T-helper 9 cell (primary cell): Measurements from ENCODE around the gene BNC2.

Experiments
- DNase-seq: peaks from one replicate; pipeline ENCODE4 v3.0.0-alpha.2; 2020

Gene BNC2

DNA sequence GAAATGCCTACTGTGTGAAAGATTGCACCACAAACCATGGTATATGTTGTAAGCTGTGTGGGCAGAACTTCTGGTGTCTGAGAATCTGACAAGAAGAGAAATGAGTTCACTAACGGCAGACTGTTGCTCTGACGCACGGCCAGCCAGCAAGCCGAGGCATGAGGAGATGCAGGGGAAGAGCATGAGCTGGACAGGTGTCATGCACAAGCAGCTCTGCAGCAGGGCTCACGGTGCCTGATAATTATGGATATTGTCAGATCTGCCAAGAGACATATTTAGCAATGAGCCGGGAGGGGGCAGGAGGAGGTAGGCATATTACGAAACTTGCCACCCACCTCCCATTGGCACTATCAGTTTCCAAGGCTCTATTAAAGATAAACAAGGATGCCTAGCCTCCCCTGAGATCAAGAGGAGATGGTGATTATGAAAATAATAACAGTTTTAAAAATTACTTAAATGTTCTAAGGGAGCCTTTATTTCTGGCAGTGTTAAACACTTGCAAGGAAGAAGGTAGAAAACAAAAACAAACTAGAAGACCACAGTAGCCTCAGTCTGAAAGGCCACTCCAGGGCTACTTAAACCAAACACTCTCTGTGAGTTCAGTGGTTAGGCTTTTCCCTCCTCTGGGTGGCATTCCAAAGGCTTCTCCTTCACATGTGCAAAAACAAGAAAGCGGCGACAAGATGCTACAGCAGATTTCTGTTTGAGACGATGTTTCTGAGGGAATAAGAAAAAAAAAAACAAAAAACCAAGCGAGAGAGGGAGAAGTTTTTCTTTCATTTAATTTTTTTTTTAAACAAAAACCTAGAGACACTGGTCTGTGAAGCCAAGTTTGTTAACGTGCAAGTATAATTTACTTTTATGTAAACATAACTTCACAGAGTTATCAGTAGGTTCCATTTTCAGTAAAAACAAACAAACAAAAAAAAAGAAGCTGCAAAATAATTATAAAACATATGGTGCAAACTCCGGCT, 339.5 kb downstream of the BNC2 start:
- no peak for DNase-seq

DNA sequence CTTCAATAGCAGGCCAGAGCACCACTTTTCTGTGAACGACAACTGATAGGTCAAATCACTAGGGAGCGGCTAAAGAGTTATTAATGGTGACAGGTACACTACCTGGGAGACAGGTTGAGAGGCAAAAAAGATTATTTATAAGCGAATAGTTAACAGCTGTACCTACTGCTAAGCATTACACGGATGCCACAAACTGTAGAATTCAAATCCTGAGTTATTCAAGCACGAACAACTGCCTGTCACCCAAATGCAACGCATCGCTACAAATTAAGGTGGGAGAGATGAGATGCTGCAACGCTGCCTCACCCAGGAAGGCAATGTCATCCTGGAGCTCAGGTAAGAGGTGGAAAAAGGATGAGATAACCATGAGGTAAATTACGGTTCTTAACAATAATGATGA, 342.9 kb downstream of the BNC2 start:
- DNase-seq, result no peak

DNA sequence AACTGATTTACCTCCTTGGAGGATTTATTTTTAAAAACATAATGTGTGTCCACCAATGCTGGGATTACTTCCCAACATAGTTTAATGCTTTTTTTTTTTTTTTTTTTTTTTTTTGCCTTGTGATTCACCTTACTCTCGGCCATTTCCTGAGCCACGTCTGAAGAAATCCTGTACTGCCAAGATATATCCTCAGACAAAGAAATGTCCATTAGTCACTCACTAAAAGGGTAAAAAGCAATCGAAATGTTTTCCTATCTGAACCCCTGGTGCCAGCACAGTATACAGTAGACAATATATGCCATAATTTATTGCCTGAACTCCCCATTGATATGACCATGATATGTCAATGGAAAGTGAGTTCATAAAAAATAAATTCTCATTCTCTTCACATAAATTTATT, 344.1 kb downstream of the BNC2 start:
- DNase-seq, result no peak

DNA sequence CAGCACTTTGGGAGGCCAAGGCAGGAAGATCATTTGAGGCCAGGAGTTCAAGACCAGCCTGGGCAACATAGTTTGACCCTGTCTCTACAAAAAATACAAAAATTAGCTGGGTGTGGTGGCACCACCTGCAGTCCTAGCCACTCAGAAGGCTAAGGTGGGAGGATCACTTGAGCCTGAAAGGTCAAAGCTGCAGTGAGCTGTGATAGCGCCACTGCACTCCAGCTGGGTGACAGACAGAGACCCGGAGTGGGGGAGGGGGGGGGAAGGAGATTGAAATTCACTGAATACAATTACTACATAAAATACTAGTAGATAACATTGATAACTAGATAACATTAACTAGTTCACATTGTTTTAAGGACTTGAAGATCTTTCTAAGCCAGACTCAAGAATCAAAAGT, 345.6 kb downstream of the BNC2 start:
- DNase-seq, result no peak

DNA sequence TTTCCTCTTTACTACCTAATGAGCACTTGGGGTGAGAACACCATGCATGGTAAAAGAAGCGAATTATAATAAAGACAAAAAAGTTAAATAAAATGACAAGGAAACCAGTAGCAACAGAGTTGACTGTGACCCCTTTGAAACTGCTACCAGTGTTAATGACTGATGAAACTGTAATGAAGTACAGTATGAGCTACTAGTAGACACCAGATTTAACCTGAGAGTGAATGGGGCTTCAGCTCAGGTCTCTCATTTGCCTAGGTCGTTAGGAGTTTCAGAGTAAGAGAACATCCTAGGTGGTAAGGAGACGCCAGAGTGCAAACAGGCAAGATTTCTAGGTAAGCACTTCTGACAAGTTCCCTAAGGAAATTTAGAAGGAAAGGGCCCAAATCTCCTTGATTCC, 346.4 kb downstream of the BNC2 start:
- no peak for DNase-seq

DNA sequence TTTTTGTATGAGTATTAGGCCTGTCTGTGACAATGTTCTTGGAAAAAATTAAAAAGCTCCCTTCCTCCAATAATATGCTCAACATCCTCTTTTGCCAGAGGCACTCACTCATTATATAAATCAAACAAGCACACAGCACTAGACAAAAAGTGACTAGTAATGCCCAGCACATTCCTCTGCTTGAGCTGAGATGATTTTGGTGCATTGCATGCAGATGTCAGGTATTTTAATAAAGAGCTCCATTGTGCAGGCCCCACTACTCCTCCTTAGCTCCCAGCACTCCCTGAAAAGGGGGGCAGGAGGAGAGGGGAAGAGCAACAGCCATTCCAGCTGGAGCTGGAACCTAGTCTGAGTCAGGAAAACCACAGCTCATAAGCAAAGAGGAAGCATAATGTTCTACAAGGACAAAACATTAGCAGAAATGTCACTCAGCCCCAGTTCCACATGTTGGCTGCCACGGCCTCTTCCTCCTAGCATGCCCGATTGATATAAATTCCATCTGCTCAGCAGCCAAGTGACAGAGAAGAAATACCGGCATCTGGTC, 348.5 kb downstream of the BNC2 start:
- DNase-seq, result no peak

- no peak for DNase-seq
Observed at GRCh38 chr9:16519001-16519400, 351.5 kb downstream of the BNC2 start.

DNA sequence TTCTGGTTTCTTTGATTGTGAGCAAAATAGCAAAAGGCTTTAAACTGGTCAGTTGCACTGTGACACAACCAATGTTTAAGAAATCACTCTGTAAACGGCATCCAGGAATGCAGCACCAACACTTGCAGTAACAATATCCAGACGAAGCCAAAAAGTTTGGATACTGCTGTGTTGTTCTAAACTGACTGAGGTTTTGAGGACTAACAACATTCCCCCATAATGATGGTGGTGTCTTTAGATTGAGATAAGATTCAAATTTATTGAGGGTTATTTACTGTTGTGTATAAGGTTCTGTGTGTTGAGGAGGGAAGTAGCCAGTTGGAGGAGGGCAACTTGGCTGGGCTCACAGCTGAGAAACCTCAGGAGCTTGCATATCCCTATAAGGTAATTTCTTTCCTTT, 353.6 kb downstream of the BNC2 start:
- DNase-seq, result no peak

DNA sequence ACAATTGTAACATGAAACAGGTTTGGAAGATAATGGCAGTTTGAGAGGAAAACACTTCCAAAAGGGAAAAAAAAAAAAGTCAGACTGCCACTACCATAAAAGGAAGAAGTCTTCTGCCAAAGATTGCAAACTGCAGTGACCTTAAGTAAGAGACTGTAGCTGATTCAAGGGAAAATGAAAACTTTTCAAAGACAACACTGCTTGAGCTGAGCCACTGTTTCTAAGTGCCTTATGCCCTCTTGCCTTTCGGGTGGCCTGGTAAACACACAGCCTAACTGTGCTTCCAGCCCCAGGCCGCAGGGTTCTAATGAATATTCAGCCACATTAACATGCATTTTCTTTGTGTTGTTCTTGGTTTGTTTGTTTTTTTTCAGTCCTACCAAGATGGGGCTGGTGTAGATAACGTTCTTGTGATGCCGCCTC, 354.6 kb downstream of the BNC2 start:
- no peak for DNase-seq

- DNase-seq, result no peak
Observed at GRCh38 chr9:16515207-16515606, 355.3 kb downstream of the BNC2 start.

DNA sequence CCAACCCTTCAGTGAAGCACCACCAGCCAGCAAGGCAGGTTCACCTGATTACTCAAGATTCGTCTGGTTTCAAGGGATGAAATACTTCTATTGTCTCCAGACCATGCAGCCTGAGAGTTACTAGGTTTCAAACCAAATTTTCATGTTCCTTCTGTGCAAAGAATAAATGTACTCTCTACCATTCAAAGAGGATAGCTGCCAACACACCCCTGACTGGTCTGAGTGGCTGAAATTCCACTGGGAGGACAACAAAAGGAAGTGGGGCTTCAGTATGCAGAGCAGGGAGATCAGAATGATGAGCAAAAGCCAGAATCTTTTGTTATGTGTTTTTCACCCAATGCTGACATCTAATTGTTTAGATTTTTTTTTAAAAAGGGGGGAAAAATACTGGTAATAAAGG, 356.3 kb downstream of the BNC2 start:
- DNase-seq, result no peak

- DNase-seq, result no peak
Observed at GRCh38 chr9:16512281-16512680, 358.2 kb downstream of the BNC2 start.

GRCh38 chr9:16510482-16510881, 360.0 kb downstream of the BNC2 start:
- no peak for DNase-seq

GRCh38 chr9:16509997-16510396, 360.5 kb downstream of the BNC2 start:
- no peak for DNase-seq

DNA sequence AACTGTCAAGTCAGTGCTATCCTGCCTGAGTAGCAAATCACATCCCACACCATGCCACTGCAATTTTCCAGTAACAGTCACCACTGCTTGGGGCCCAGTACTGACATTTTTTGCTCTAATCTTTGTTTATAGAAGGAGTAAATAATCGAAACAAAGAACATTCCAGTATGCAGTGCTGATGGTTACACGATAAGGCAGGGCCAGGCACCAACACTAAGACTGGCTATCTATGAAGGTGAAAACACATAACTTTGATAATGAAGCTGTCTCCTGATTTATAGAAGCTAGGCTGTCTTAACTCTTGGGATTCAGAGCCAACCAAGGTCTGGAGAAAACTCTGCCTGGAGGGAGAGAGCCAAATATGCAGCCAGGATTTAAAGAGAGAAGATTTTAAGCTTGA, 365.3 kb downstream of the BNC2 start:
- no peak for DNase-seq

DNA sequence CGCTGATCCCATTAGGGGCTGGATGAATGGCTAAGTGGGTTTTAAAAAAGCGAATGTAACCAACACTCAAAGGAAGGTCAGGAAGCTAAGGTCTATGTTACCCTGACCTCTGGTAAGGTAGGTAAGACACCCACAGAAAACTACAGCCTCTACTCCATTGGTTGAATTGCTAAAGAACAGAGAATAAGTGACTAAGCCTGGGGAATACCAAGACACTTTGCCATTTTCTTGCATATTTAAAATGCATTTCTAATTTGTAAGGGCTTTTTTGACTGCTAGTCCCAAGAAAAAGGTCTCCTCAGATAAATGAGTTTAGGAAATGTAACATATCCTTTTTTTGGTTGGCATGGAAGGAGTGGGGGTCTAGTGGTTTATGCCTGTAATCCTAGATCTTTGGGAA, 368.7 kb downstream of the BNC2 start:
- no peak for DNase-seq

- no peak for DNase-seq
Observed at GRCh38 chr9:16501141-16501540, 369.3 kb downstream of the BNC2 start.

DNA sequence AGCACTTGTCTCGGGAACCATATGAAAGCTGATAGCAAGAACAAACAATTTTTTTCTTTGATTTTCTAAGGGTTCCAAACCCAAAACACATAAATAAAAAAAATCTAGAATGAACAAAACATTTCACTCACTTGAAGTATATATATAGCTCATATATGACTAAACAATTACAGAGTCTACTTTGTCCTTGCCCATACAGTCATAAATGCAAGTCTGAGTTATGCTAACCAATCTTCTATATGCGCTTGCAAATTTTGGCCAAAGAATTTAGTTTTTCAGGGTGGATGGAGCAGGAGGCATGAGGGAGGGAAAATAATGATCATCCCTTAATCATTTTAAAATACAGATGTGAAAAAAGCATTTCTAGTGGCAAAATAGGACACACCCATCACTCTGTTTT, 370.1 kb downstream of the BNC2 start:
- no peak for DNase-seq

- DNase-seq, result no peak
Observed at GRCh38 chr9:16499892-16500291, 370.6 kb downstream of the BNC2 start.

DNA sequence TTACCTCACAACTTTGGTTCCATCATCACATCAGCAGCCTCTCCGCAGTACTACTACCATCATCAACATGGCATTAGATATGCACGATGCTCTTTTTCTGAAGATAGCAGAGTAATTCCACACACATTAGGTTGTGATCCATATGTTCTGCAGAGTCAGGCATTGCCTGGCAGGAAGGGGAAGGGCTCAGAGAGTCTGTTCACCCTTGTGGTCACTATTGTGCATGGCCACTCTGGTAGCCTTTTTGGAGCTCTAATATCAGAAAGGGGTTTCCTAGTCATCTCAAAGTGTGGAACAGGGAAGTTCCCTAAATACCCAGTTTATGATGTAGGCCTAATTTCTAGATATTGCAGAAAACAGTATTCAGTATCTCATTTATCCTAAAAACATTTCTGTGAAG, 373.6 kb downstream of the BNC2 start:
- DNase-seq, result no peak

DNA sequence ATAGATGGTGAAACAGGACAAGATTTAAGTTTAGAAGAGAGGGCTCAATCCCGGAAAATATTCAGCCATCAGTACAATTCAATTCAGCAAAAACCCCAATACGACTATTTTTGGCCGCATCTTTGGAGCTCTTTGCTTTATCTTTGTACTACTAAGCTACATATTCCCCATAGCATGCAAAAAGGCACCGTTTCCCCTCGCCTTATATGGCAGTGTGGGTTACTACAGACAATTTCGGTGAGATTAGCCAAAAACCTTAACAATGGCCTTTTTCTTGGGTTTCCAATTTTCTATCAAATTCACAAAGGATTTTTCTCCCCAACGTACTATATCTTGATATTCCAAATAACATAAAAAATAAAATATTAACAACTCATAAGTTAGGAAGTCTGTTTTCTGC, 382.6 kb downstream of the BNC2 start:
- no peak for DNase-seq

- no peak for DNase-seq
Observed at GRCh38 chr9:16485575-16486321, 384.7 kb downstream of the BNC2 start.

DNA sequence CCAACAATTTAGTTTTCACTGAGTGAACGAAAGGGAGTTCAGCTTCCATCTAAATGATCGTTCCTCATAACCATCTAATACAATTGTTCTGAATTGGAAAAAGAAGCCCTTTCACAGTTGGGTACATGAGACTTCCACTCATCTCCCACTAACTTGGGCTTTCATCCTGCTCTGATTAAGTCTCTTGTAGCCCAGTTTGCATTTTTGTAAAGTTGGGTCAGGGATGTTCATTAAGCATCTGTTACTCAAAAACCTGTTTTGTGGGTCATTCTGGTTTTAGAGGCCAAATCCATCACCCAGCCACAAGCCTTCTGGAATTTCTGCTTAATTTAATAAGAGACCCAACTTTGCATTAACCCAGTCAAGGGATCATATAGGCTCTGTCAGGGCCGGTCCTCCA, 385.3 kb downstream of the BNC2 start:
- DNase-seq, result no peak

DNA sequence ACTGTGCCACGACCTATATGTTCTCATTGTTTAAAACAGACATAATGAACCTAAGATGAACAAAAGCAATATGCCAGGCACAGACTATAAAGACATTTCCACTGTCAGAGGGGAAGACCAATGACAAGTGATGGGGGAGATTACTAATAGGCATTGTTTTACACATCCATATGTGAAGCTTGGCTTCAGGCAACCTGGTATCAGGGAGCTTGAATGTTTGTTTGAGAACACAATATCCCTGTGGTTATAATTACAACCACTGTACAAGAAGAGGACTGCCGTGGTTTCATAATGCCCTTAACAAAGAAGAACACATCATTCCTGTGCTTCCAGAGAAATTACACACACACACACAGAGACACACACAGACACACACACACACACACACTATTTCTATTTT, 385.7 kb downstream of the BNC2 start:
- DNase-seq, result no peak
